Measurements from ENCODE around the gene MFRP.

The MFRP gene

GRCh38 chr11:119319136-119319699, 27.3 kb downstream of the MFRP start:
- DNase-seq (ENCODE audit: low read depth in 2 of 2, low spot score in 1 of 2) = no peak

DNA sequence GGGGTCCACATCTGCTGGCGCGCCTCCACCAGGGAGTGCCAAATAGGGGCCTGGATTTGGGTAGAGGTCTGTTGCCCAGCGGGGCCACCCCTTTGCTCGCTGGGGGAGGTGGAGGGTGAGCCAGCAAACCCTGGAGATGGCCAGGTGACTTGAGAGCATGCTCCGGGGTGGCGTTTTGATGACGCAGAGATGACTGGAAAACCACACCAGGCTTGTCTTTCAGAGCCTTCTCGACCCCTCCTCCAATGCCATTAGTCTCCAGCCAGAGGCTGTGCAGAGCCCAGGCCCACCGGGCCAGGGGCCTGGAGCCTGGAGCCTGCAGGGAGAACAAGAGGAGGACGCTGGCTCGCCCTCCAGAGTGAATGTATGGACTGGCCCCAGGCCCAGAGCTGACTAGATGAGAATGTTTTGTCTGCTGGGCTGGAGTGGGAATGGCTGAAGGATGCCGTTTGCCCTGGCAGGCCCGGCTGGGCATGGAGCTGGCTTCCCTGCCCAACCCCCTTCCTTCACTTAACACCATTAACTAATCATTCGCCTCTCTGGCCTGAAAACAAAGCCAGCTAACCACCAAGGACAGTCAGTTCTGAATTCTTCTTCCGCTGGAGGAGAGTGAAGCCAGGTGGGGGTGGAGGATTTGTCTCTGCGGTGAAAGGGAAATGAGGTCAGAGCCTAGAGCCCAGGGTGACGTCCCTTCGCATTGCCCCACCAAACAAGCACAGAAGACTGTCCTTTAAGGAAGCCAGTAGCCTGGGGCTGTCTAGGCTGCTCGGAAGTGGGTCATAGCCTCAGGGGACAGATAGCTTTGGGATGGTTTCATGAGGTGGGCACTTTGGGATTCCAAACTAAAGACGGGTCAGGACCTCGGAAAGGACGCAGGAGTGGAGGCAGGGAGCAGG, 28.0 kb downstream of the MFRP start:
- no peak for DNase-seq (ENCODE audit: low read depth in 2 of 2, low spot score in 1 of 2)

- DNase-seq (ENCODE audit: low read depth in 2 of 2, low spot score in 1 of 2) = no peak
Measured at GRCh38 chr11:119317592-119318239, 28.8 kb downstream of the MFRP start.

DNA sequence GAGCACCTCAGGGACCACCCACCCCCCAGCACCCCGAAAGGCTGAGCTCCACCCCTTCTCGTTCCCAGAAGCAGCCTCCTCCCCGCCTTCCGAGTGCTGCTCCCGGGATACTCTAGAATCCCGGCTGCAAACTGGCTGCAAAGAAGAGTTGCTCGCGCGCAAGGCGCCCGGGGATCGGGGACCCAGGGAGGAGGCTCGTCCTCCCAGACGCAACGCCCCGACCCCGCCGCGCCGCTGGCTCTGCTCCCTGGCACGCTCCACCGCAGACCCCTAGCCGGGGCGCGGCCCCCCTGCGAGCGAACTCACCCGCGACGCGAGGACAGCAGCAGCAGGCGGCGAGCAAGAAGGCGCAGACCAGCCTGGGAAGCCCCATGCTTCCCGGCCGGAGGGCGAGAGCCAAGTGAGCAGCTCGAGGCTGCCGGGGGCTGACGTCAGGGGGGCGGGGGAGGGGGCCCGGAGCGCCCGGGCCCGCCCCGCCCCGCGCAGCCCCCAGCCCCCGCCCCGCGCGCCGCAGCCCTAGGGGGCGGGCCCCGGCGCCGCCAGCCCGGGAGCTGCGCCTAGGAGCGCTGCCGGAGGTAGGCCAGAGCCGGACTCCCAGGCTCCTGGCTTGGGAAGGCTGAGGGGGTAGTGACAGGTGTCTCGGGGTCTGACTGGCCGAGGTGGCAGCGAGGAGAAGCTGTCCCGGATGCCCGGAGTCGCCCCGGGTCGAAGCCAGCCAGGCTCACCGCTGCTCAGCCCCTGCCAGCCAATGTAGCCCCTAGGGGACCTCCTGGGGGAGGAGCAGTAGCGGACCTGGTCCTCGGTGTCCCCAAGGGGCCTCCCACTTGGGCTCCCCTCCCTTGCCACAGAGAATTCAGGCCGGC, 29.5 kb downstream of the MFRP start, which contains the start of gene MCAM:
Gene MCAM, minus strand, starts transcription at position 402 of the 863 bp plus-strand sequence. Its CDS starts 29 bp downstream, at position 373.
- DNase-seq (ENCODE audit: low read depth in 2 of 2, low spot score in 1 of 2) = no peak

DNA sequence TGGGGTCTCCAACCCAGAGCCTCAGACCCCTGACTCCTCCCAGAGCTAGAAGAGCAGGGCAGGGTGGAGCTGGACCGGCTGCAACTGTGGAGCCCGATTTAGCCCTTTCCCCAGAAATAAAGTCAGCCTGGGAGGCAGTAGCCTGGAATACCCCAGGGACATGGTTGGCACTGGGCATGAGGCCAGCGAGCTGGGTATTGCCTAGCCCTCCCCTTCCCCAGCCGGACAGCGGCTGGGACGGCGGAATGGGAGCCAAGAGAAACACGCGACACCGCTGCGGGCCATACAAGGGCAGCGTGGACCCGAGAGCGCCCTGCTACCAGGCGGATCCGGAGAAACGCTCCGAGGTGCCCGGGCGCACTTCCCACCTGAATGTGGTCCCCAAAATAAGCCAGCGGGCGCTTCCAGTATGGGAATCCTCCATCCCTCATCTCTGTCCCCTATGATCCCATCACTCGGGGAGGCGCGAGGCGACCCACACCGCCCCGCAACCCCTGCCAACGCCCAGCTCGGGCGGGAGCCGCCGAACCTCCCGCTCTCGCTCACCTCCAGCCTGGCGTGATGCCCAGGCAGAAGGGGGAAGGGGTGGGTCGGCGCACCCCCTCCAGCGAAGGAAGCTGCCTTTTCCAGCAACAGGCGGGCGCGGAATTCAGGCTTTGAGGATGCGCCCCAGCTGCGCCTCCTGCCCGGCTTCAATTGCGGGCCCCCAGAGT, 30.3 kb downstream of the MFRP start:
- DNase-seq (ENCODE audit: low read depth in 2 of 2, low spot score in 1 of 2) = no peak

DNA sequence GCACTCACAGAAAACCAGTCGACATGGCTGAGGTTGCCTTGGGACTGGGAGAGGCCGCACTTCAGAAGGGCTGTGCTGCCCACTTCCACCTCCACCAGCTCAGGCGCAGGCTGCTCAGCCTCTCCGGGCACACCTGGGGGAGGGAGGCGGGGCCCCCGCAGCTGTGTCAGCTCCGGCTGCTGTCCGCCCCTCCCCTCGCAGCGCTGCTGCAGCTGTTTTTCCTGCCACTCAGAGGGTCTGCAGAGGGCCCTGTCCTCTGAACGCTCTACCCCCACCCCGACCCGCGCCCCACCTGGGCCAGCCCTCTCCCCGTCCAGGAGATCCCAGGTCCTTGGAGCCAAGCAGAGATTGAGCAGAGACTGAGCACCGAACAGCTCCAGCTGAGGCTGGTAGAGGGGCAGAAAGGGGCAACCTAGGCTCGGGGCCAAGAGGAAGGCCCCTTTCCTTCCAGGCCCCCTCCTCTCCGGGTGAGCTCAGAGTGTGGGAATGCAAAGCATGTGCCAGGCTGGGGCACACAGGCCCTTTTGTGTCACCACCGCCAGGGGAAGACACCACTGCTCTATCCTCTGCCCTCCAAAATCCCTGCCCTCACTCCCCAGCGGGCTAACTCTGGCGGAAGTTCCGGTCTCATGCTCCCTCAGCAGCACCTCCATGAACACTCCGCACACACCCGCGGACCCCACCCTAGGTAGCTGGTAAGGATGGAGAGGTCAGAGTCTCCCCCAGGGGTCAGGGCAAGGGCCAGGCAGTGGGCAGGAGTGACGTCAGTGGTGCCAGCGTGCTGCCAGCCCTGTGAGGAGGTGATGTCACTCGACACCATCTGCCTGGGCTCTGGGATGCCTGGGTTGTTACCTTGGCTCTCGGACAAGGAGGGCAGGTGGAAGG, 31.1 kb downstream of the MFRP start:
- DNase-seq (ENCODE audit: low read depth in 2 of 2, low spot score in 1 of 2) = no peak

DNA sequence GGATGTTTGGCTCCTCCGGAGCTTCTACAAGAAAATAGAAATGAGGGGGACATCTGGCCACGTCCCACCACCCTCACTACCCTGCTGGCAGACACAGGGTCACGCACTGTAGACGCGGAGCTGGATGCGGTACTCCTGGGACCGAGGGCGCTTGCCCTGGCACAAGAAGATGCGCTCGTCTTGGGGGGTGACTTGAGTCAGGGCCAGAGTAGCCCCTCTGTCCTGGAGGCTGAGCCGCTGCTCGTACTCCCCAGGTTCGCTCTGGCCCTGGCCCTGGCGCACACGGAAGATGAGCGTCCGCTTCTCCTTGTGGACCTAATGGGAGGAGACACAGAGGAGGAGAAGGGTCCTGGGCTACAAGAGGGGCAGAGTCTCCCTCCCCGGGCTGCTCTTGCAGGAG, 31.8 kb downstream of the MFRP start:
- no peak for DNase-seq (ENCODE audit: low read depth in 2 of 2, low spot score in 1 of 2)

DNA sequence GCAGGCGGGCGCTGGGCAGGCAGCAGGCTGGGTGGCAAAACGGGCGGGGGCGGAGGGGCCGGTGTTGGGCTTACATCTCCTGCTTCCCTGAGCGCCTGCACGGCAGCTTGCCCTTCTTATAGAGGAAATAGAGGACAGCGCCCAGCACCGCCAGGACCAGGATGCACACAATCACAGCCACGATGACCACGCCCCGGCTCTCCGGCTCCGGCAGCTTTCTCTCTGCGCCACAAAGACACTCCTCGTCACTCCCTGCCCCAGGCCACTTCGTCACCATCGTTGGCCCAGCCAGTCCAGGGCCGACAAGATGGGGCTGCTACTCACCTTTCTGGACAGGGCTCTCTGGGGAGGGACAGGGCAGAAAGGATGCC, 35.8 kb downstream of the MFRP start:
- no peak for DNase-seq (ENCODE audit: low read depth in 2 of 2, low spot score in 1 of 2)

GRCh38 chr11:119309953-119310681, 36.4 kb downstream of the MFRP start:
- DNase-seq (ENCODE audit: low read depth in 2 of 2, low spot score in 1 of 2) = no peak

GRCh38 chr11:119309411-119309810, 37.1 kb downstream of the MFRP start:
- DNase-seq (ENCODE audit: low read depth in 2 of 2, low spot score in 1 of 2) = no peak

DNA sequence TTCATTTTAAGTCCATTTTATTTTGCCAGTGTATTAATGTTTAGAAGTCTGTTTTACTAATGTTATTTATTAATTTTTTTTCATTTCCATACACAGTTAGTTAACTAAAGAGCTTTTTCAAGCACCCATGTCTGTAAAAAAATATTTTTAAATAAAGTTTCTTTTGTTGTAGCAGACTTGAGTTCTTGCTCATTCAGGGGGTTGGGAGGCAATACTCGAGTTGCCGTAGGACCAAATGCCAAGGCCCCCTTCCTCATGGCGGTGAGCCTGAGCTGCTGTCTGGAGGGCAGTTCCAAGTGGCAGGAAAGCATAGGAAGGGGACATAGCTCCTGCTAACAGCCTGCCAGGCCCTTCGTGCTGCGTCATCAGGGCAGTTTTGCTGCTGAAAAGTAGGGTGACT, 38.5 kb downstream of the MFRP start:
- no peak for DNase-seq (ENCODE audit: low read depth in 2 of 2, low spot score in 1 of 2)

GRCh38 chr11:119307219-119307618, 39.3 kb downstream of the MFRP start:
- DNase-seq (ENCODE audit: low read depth in 2 of 2, low spot score in 1 of 2) = no peak

GRCh38 chr11:119306373-119306890, 40.1 kb downstream of the MFRP start:
- DNase-seq (ENCODE audit: low read depth in 2 of 2, low spot score in 1 of 2) = no peak

DNA sequence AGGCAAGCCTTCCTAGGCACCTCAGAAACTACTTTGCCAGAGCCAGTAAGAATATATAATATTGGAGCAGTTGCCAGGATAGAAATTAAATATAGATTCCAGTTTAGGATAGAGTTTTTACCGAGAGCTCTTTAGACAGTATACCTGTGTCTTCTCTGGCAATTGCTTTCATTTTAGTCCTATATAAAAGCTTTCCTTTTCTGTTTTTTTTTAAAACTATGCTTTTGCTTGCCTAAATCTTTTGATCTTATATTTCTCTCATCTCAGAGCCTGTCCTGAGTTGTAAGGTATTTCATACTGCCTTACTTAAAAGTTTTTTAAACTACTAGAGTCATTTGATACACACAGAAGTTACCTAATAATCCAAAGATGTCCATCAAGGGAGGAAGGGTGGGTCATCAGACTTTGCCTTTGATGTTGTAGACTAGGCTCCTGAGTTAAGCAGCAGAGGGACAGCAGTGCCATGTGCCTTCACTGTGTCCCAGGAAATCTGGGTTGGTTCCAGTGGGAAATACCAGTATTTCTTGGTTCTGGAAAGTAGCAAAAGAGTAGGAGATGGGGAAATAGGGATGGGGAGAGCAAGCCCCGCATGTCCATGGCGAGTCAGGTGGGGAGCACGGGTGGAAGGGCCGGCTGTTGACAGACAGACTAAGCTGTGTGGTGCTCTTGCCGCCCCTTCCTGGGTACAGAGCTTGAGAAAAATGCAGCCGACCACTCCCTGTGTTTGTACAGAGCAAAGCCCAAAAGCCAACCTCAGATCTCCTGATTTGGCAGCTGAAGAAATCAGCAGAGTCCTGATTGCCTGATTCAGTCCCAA, 40.7 kb downstream of the MFRP start:
- DNase-seq (ENCODE audit: low read depth in 2 of 2, low spot score in 1 of 2) = no peak

- DNase-seq (ENCODE audit: low read depth in 2 of 2, low spot score in 1 of 2) = no peak
Measured at GRCh38 chr11:119303227-119303718, 43.2 kb downstream of the MFRP start.

- no peak for DNase-seq (ENCODE audit: low read depth in 2 of 2, low spot score in 1 of 2)
Measured at GRCh38 chr11:119300198-119300964, 46.1 kb downstream of the MFRP start.

DNA sequence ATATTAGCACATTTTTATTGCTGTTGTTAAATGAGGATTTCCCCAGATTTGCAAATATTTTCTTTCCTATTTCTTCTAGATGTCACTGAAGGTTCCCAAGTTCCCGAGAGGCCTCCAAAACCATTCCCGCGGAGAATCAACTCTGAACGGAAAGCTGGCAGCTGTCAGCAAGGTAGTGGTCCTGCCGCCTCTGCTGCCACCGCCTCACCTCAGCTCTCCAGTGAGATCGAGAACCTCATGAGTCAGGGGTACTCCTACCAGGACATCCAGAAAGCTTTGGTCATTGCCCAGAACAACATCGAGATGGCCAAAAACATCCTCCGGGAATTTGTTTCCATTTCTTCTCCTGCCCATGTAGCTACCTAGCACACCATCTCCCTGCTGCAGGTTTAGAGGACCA, 47.1 kb downstream of the MFRP start:
- DNase-seq (ENCODE audit: low read depth in 2 of 2, low spot score in 1 of 2) = no peak

Data from stimulated activated CD8-positive, alpha-beta memory T cell treated with anti-CD3 and anti-CD28 coated beads, Interleukin-4, amount 100 ng/mL, for 1 hour (primary cell).